ENCODE results near the gene DEPDC5.
"Not testable (repeated sequence)": the region's sequence is repeated elsewhere in the genome, so short reads cannot be mapped to it uniquely, and the experiment has no call there.

The DEPDC5 gene

GRCh38 chr22:31749636-31750364, 4.0 kb upstream of the DEPDC5 start, which contains the start of gene PRR14L:
Gene PRR14L (minus strand): TSS chr22:31750132. CDS start chr22:31738860, 11,272 bp downstream.
- peak; percentile 95 for DNase-seq (ENCODE audit: low spot score)

- DNase-seq (ENCODE audit: low spot score) = no peak
These were observed 3.2 kb upstream of the DEPDC5 start for GRCh38 chr22:31750365-31751284.

GRCh38 chr22:31752096-31752847, 1.5 kb upstream of the DEPDC5 start:
- DNase-seq (ENCODE audit: low spot score) = no peak

GRCh38 chr22:31753005-31753633, 700 bp upstream of the DEPDC5 start:
- no peak for DNase-seq (ENCODE audit: low spot score)

- DNase-seq (ENCODE audit: low spot score) = no peak
These were observed 994 bp downstream of the DEPDC5 start for GRCh38 chr22:31754813-31755212.

- no peak for DNase-seq (ENCODE audit: low spot score)
These were observed 3.4 kb downstream of the DEPDC5 start for GRCh38 chr22:31757265-31757664.

GRCh38 chr22:31758860-31759259, 5.0 kb downstream of the DEPDC5 start:
- DNase-seq (ENCODE audit: low spot score) = not testable (repeated sequence)

- no peak for DNase-seq (ENCODE audit: low spot score)
These were observed 11.0 kb downstream of the DEPDC5 start for GRCh38 chr22:31764785-31765184.

- DNase-seq (ENCODE audit: low spot score) = no peak
These were observed 14.7 kb downstream of the DEPDC5 start for GRCh38 chr22:31768422-31769059.

GRCh38 chr22:31773416-31773815, 19.6 kb downstream of the DEPDC5 start:
- DNase-seq (ENCODE audit: low spot score) = no peak

- DNase-seq (ENCODE audit: low spot score) = no peak
These were observed 22.4 kb downstream of the DEPDC5 start for GRCh38 chr22:31776231-31776630.

- no peak for DNase-seq (ENCODE audit: low spot score)
These were observed 36.0 kb downstream of the DEPDC5 start for GRCh38 chr22:31789803-31790202.

GRCh38 chr22:31790240-31790639, 36.4 kb downstream of the DEPDC5 start:
- DNase-seq (ENCODE audit: low spot score) = no peak

- not testable (repeated sequence) for DNase-seq (ENCODE audit: low spot score)
These were observed 45.5 kb downstream of the DEPDC5 start for GRCh38 chr22:31799358-31799757.

- no peak for DNase-seq (ENCODE audit: low spot score)
These were observed 46.2 kb downstream of the DEPDC5 start for GRCh38 chr22:31800065-31800464.

- not testable (repeated sequence) for DNase-seq (ENCODE audit: low spot score)
These were observed 47.0 kb downstream of the DEPDC5 start for GRCh38 chr22:31800861-31801260.

GRCh38 chr22:31802575-31802974, 48.8 kb downstream of the DEPDC5 start:
- DNase-seq (ENCODE audit: low spot score) = no peak

- no peak for DNase-seq (ENCODE audit: low spot score)
These were observed 52.9 kb downstream of the DEPDC5 start for GRCh38 chr22:31806751-31807150.

GRCh38 chr22:31812977-31813605, 59.3 kb downstream of the DEPDC5 start:
- no peak for DNase-seq (ENCODE audit: low spot score)

- not testable (repeated sequence) for DNase-seq (ENCODE audit: low spot score)
These were observed 60.1 kb downstream of the DEPDC5 start for GRCh38 chr22:31813898-31814297.

GRCh38 chr22:31814942-31815341, 61.1 kb downstream of the DEPDC5 start:
- no peak for DNase-seq (ENCODE audit: low spot score)
